Activated T-cell treated with anti-CD3 and anti-CD28 coated beads, Interleukin-2, amount 50 U/mL, for 72 hours (primary cell): ENCODE data around the gene RSPO1. TPM values are rescaled to one million over a fixed set of nuclear protein-coding genes. Genes with fewer than 3 reads are reported as not detected.
"Not testable (repeated sequence)": the region's sequence is repeated elsewhere in the genome, so short reads cannot be mapped to it uniquely, and the experiment has no call there.

Source experiments
- ATAC-seq, 2 donors: fragments of 150-1000 bp; cut with Tn5 transposase; replicated peaks in 1 of 2; 2 replicates each; pipeline ENCODE4 v1.10.0; 2021; ENCODE audit warnings: moderate library complexity in 2 of 2, mild to moderate bottlenecking in 1 of 2
- DNase-seq, 2 donors: peaks; one replicate each; pipeline ENCODE4 v3.0.0; 2021 to 2022; ENCODE audit warnings: mixed read lengths in 1 of 2
- H3K27ac Mint-ChIP-seq: one replicate; pipeline ENCODE4 v1.8.0; 2022; ENCODE audit warnings: mild to moderate bottlenecking, moderate library complexity, mixed read lengths
- H3K27me3 Mint-ChIP-seq: one replicate; pipeline ENCODE4 v1.8.0; 2022; ENCODE audit warnings: low read depth, mixed read lengths
- H3K36me3 Mint-ChIP-seq, 2 donors: one replicate each; pipeline ENCODE4 v1.8.0; 2022; ENCODE audit warnings: mixed read lengths in 2 of 2, mild to moderate bottlenecking in 1 of 2; ENCODE audit not compliant: insufficient read depth in 2 of 2
- H3K4me1 Mint-ChIP-seq: one replicate; pipeline ENCODE4 v1.8.0; 2022; ENCODE audit warnings: low read depth, mixed read lengths
- H3K4me3 Mint-ChIP-seq, 2 donors: one replicate each; pipeline ENCODE4 v1.8.0; 2022; ENCODE audit warnings: mild to moderate bottlenecking in 2 of 2, mixed read lengths in 2 of 2, moderate library complexity in 2 of 2
- H3K9me3 Mint-ChIP-seq, 2 donors: one replicate each; pipeline ENCODE4 v1.8.0; 2022; ENCODE audit warnings: mixed read lengths in 2 of 2
- total RNA-seq, 2 donors: library from RNA; stranded (reverse); gene quantifications; one replicate each; pipeline ENCODE4 v1.2.3, GENCODE V29; 2022

Gene RSPO1, protein sequence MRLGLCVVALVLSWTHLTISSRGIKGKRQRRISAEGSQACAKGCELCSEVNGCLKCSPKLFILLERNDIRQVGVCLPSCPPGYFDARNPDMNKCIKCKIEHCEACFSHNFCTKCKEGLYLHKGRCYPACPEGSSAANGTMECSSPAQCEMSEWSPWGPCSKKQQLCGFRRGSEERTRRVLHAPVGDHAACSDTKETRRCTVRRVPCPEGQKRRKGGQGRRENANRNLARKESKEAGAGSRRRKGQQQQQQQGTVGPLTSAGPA
- not detected for total RNA-seq

DNA sequence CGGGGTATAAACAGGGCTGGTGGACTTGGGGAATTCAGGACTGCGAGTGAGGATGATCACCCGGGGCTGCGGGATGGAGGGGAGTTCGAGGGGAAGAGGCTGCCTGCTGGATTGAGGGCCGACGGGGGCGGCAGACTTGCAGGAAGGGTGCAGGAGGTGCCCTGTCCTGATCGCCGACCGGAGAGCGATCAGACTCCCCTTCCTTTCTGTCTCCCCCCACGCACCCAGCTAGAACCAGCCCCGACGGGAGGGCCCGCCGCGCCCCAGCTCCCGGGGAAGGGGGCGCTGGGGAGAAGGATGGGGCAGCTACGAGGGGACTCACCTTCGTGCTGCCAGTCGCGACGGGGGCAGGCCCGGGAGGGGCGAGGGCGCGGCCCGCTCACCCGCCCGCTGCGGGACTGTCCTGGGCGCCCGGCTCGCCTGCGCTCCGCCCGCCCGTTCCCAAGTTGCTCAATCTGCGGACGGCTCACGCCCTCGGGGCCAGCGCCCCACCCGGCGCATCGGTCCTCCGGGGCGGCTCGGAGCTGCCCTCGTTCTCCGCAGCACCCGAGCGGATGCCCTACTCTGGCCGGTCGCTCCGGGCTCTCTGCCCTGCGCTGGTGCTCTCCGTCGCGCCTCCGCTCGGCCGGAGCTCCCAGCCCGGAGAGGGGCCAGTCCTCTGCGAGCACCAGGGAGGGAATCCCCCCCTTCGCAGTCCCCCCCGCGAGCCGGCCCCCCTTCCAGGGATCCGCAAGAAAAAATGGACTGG lies at the start of gene RSPO1:
Gene RSPO1 (minus strand): TSS at position 649 of the 748 bp plus-strand sequence. CDS start 5,231 bp downstream, outside the sequence.
- no peak within 1 kb of the TSS for H3K27ac Mint-ChIP-seq
- peaks cover 9% of the 10 kb centered on the region for H3K4me1 Mint-ChIP-seq

DNA sequence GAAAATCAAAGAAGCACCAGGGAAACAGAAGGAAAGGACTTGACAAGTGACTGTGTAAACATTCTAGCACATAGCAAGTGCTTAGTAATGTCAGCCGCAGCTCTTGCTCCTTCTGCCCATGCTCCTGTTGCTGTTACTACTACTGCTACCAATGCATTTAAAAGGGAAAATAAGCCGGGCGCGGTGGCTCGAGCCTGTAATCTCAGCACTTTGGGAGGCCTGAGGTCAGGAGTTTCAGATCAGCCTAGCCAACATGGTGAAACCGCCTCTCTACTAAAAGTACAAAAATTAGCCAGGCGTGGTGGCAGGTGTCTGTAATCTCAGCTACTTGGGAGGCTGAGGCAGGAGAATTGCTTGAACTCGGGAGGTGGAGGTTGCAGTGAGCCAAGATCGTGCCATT lies 49.5 kb upstream of the RSPO1 start:
- not testable (repeated sequence) for H3K4me3 Mint-ChIP-seq, H3K9me3 Mint-ChIP-seq, DNase-seq, H3K27me3 Mint-ChIP-seq, ATAC-seq
- H3K4me1 Mint-ChIP-seq: peaks cover 19% of the 10 kb centered on the region
- H3K36me3 Mint-ChIP-seq: peaks cover 16 to 23% of the 10 kb centered on the region in 2 donors
- peak overlapping the region; percentile 75 for H3K27ac Mint-ChIP-seq

More for the DNA sequence above, at the start of gene RSPO1:
- H3K9me3 Mint-ChIP-seq: no peaks in the 10 kb centered on the region
- no peaks in the 10 kb centered on the region for H3K36me3 Mint-ChIP-seq
- peak within 1 kb of the TSS; percentile 45 to 63 for H3K4me3 Mint-ChIP-seq
- peaks cover 72% of the 10 kb centered on the region for H3K27me3 Mint-ChIP-seq
- ATAC-seq (peak; percentile 34 to 39), DNase-seq (peak in 1 of 2 donors; percentile 8)

DNA sequence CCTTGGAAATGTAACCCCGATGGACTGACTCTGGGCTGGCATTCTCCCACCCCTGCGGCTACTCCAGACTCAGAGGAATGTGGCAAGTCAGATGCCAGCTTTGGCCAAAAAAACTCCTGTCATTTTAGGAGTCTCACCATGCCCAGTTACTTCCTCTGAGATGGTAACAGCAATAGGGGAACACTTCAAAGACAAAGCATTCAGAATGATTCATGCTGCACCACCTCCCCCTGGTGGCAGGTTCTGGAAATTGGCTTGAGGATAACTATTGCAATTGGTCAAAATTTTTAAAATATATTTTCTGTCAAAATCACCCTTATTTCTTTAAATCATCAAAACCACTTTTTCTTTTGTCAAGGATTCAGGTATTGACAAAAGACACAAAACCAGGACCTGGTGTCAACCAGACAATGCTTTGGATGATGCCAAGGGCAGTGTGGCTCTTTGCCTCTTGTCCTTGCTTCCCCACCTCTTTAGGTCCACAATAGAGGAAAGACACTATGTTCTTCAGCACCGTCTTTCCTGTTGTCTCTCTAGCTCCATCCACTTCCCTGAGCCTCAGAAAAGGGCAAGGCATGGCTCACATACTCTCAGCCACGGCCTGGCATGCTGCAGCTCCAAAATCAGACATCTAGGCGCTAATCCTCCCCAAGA lies 47.8 kb upstream of the RSPO1 start:
- Mint-ChIP-seq H3K36me3 (peaks cover 13 to 15% of the 10 kb centered on the region in 2 donors), H3K4me3 (no peak overlapping the region), H3K27me3 (no peaks in the 10 kb centered on the region), H3K9me3 (no peaks in the 10 kb centered on the region), H3K4me1 (peaks cover 6% of the 10 kb centered on the region), H3K27ac (peak overlapping the region; percentile 68)
- ATAC-seq (peak; percentile 58 to 76), DNase-seq (peak; percentile 74 to 82)

DNA sequence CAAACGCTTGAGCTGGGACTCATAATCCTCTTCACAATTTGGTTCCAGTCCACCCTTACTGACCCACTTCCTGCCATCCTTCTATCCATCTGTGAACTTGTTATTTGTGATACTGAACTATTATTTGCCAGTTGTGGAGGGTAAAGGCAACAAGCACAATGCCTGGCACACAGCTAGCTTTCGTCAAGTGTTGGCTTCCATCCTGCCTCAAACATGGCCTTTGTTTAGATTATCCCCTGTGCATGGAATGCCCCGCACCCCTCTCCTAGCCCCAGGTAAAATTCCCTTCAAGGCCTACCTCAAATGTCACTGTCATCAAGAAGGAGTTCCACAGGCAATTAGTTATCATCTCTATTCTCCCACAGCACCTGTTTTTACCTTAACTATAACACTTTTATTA lies 46.2 kb upstream of the RSPO1 start:
- no peaks in the 10 kb centered on the region for H3K9me3 Mint-ChIP-seq
- H3K4me1 Mint-ChIP-seq: peaks cover 6% of the 10 kb centered on the region
- H3K36me3 Mint-ChIP-seq: peaks cover 10 to 12% of the 10 kb centered on the region in 2 donors
- H3K4me3 Mint-ChIP-seq: no peak overlapping the region
- DNase-seq (no peak), ATAC-seq (no peak)
- no peaks in the 10 kb centered on the region for H3K27me3 Mint-ChIP-seq
- no peak overlapping the region for H3K27ac Mint-ChIP-seq

DNA sequence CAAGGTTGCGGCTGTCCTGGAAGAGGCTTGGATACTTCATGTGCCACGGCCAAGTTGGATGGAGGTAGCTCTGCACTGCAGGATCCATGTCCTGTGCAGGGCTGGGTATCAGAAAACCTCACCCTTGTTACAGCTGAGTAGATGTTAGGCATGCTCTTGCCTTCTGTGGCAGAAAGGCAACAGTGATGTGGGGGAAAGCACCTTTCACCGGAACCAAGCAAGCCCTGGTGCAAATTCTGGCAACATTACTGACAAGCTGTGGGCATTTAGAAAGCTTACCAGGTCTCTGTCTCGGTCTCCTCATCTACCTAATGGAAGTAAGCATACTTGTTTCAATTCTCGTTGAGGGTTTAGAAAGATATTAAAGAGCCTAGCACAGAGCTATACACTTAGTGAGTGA lies 43.1 kb upstream of the RSPO1 start:
- H3K4me3 Mint-ChIP-seq: no peak overlapping the region
- no peaks in the 10 kb centered on the region for H3K9me3 Mint-ChIP-seq
- H3K36me3 Mint-ChIP-seq: peaks cover 2 to 4% of the 10 kb centered on the region in 2 donors

DNA sequence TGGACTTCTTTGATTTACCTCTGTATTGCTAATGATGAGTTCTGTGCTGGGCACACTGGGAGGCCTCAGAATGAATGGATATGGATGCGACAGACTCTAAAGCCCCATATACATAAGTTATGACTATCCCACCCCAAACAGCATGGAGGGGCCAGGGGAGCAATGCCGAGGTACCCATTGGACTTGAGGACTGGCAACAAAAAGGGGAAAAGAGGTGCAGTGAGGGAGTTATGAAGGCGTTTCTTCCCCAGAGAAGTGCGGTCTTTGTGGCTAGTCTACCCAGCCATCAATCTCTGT lies 42.4 kb upstream of the RSPO1 start:
- DNase-seq: no peak
- Mint-ChIP-seq H3K9me3 (no peaks in the 10 kb centered on the region), H3K27me3 (peaks cover 5% of the 10 kb centered on the region), H3K27ac (no peak overlapping the region), H3K36me3 (no peaks in the 10 kb centered on the region), H3K4me1 (peaks cover 12% of the 10 kb centered on the region), H3K4me3 (no peak overlapping the region)
- ATAC-seq: no peak

More for the DNA sequence above, 43.1 kb upstream of the RSPO1 start:
- no peak overlapping the region for H3K27ac Mint-ChIP-seq
- no peak for DNase-seq
- no peak for ATAC-seq
- H3K27me3 Mint-ChIP-seq: peaks cover 5% of the 10 kb centered on the region
- H3K4me1 Mint-ChIP-seq: peaks cover 16% of the 10 kb centered on the region

DNA sequence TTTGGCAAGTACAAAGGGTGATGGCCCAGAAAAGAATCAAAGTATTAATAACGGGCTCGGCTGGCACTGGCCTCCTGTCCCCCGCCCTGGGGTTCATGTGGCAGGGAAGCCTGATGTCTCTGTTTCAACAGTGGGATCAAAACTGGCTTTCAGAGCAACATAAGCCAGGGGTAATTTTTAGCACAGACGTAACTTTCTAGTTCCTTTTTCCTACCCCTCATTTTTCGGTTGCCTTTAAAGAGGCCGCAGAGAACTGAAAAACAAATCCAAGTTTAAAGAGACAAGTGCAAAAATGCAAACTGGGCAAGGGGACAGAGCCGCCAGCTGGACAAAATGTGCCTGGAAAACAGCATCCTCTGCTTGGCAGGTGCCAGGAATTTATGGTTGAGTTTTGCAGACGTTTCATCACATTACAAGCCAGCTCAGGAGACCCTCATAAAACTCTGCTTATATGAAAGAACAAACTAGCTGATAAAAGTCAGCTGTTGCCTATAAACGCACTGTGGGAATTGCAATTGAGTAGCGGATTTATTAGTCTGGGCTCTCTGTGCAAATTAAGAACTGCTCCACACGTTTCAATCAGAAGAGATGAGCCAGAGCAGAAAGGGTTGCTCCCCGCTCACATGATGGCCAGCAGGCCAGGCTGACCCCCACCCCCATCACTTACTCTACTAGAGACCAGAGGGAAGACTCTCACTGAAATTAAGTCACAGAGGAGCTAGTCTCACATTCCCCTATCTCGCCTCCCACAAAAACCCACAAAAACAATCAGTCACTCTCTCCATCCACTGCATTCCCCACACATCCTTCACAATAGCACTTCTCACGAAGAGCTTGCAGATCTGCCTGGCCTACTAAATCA lies 41.8 kb upstream of the RSPO1 start:
- Mint-ChIP-seq H3K36me3 (no peaks in the 10 kb centered on the region), H3K27ac (no peak overlapping the region), H3K4me1 (peaks cover 12% of the 10 kb centered on the region), H3K9me3 (no peaks in the 10 kb centered on the region), H3K4me3 (no peak overlapping the region), H3K27me3 (peaks cover 9% of the 10 kb centered on the region)
- ATAC-seq (no peak), DNase-seq (no peak)

DNA sequence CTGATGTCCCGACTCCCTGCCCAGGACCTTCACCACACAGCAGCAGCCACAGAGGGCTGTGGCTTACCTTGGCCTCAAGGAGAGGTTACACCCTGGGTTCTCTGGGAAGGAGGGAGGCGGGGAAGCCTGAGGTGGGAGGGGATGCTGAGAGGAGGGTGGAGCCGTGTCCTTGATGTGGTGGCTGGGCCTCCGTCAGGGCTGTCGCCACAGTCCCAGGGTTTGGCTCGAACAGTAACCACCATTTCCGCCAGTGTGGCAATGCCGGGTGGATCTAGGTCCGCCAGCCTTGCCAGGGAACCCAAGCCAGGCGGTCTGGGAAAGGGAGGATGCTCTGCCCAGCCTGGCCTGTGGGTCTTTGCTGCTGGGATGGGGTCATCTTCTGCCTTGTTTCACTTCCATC lies 39.2 kb upstream of the RSPO1 start:
- Mint-ChIP-seq H3K9me3 (no peaks in the 10 kb centered on the region), H3K4me1 (peaks cover 12% of the 10 kb centered on the region), H3K27me3 (peaks cover 14% of the 10 kb centered on the region), H3K36me3 (no peaks in the 10 kb centered on the region), H3K4me3 (peak overlapping the region; percentile 48 to 50), H3K27ac (no peak overlapping the region)
- ATAC-seq (peak; percentile 87 to 90), DNase-seq (peak; percentile 47)

DNA sequence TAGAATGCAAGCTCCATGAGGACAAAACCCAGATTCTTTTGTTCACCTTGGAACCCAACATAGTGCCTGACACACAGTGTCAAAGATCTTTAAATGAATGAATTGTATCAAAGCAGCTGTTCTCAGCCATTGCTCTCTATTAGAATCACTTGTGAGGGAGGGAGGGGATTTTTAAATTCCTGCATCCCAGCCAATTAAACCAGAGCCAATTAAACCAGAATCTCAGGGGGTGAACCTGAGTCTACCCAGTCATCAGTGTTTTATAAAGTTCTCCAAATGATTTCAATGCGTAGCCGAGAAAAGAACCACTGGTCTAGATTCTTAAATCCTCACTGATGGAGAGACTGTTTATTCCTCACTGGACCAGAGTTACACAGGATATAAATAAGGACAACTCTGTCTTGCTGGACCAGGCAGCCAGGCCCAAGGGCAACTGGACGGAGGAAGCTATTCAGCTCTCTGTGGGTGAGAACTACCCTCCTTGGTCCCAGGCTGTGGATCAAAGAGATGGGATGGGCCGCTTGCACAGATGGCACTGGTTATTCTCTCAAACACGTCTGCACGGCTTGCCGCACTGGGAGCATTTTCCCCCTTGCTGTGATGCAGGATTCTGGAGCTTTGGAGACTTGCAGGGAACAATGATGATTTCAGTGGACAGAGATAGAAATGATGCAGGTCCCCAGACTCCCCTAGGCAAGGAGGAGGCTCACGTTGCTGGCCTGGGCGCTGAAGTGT lies 37.6 kb upstream of the RSPO1 start:
- DNase-seq (no peak), ATAC-seq (no peak)
- H3K27me3 Mint-ChIP-seq: peaks cover 14% of the 10 kb centered on the region
- no peaks in the 10 kb centered on the region for H3K9me3 Mint-ChIP-seq
- no peaks in the 10 kb centered on the region for H3K36me3 Mint-ChIP-seq
- no peak overlapping the region for H3K27ac Mint-ChIP-seq
- no peak overlapping the region for H3K4me3 Mint-ChIP-seq
- peaks cover 12% of the 10 kb centered on the region for H3K4me1 Mint-ChIP-seq

DNA sequence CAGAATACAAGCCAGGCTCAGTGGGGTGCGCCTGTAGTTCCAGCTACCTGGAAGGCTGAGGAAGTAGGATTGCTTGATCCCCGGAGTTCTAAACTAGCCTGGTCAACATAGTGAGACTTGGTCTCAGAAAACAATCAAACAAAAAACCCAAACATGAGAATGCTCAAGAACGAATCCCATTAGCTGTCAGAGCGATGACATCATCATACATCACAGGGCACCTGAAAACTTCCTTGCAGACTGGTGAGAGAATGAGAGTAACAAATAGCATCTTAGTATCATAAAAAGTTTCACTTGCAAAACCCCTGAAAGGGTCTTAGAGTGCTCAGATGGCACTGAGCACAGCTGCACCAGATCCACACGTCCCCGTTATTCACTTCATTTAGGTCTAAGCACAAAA lies 36.6 kb upstream of the RSPO1 start:
- H3K9me3 Mint-ChIP-seq: no peaks in the 10 kb centered on the region
- no peak for ATAC-seq

DNA sequence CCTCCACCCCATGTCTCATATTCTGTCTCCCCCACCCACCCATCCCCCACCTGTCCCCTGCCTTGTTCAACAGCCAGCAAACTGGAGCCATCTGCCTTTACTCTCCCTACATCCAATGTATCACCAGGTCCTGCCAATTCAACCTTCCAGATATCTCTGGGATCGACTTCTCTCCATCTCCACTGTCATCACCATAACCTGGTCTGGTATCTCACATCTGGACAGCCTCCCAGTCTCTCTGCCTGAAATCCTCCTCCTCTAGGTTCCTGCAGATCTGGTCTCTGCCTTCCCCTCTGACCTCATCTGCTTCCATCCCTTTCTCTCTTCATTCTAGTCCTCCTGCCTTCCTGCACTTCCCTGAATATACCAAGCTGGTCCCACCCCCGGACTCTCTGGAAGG lies 35.4 kb upstream of the RSPO1 start:
- peaks cover 12% of the 10 kb centered on the region for H3K4me1 Mint-ChIP-seq
- no peak overlapping the region for H3K27ac Mint-ChIP-seq
- no peak overlapping the region for H3K4me3 Mint-ChIP-seq
- no peak for ATAC-seq
- H3K27me3 Mint-ChIP-seq: peaks cover 9% of the 10 kb centered on the region
- H3K36me3 Mint-ChIP-seq: no peaks in the 10 kb centered on the region
- no peaks in the 10 kb centered on the region for H3K9me3 Mint-ChIP-seq
- no peak for DNase-seq

More for the DNA sequence above, 36.6 kb upstream of the RSPO1 start:
- Mint-ChIP-seq H3K4me1 (peaks cover 12% of the 10 kb centered on the region), H3K36me3 (no peaks in the 10 kb centered on the region), H3K27me3 (peaks cover 14% of the 10 kb centered on the region), H3K4me3 (no peak overlapping the region), H3K27ac (no peak overlapping the region)
- DNase-seq: no peak

DNA sequence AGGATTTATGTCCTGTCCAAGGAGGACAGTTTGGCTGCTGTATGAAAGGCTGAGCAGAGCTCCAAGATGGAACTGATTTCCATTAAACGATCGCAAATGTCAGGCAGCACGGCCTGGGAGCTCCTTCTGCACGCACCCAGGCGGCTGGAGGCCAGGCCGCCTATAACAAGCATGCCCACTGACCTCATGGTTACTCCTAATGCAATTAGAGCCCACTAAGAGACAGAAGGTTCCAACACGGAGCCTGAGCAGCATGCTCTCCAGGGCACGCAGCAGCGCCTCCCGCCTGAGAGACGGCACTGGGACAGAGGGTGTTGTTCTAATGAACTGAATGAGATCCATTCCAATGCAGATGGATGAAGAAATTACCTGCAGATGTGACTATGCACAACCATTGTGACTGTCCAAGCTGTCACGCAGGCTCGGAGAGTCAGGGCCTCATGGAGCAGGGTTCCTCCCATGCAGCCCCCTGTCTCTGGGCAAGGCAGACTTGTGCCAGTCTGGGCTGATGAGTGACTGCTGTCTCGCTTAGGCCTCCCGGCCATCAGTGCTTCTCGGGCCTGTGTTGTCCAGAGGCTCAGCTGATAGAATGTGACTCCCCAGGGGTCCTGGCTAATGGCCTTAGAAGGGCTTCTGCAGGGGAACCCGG lies 32.5 kb upstream of the RSPO1 start:
- H3K4me3 Mint-ChIP-seq: no peak overlapping the region
- H3K36me3 Mint-ChIP-seq: no peaks in the 10 kb centered on the region
- no peak overlapping the region for H3K27ac Mint-ChIP-seq
- ATAC-seq: no peak
- H3K9me3 Mint-ChIP-seq: no peaks in the 10 kb centered on the region
- H3K4me1 Mint-ChIP-seq: no peaks in the 10 kb centered on the region
- no peak for DNase-seq
- H3K27me3 Mint-ChIP-seq: peaks cover 9% of the 10 kb centered on the region
